GM18861 (cell line): ENCODE data around the gene EIF2D.
A peak's percentile ranks its signal among the peaks of the same experiment; 100 is the strongest.
"Not testable (repeated sequence)": the region's sequence is repeated elsewhere in the genome, so short reads cannot be mapped to it uniquely, and the experiment has no call there.

Experiments used
- ATAC-seq: cut with Tn5 transposase; IDR thresholded peaks from one replicate; pipeline ENCODE4 v1.9.1; 2021; ENCODE audit not compliant: unreplicated experiment

EIF2D gene

DNA sequence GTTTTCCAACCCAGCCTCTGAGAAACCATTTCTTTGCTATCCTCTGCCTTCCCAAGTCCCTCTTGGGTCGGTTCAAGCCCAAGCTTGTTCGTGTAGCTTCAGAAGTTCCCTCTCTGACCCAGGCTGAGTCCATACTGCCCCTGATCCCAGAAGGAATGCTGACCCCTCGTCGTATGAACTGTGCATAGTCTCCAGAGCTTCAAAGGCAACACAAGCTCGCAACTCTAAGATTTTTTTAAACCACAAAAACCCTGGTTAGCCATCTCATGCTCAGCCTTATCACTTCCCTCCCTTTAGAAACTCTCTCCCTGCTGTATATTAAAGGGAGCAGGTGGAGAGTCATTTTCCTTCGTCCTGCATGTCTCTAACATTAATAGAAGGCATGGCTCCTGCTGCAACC, 23.8 kb downstream of the EIF2D start:
- no peak for ATAC-seq

DNA sequence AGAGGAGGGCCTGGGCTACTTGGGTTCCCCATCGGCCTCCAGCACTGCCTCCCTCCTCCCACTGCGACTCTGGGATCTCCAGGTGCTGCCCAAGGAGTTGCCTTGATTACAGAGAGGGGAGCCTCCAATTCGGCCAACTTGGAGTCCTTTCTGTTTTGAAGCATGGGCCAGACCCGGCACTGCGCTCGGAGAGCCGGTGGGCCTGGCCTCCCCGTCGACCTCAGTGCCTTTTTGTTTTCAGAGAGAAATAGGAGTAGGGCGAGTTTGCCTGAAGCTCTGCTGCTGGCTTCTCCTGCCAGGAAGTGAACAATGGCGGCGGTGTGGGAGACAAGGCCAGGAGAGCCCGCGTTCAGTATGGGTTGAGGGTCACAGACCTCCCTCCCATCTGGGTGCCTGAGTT, 24.4 kb downstream of the EIF2D start:
- no peak for ATAC-seq

DNA sequence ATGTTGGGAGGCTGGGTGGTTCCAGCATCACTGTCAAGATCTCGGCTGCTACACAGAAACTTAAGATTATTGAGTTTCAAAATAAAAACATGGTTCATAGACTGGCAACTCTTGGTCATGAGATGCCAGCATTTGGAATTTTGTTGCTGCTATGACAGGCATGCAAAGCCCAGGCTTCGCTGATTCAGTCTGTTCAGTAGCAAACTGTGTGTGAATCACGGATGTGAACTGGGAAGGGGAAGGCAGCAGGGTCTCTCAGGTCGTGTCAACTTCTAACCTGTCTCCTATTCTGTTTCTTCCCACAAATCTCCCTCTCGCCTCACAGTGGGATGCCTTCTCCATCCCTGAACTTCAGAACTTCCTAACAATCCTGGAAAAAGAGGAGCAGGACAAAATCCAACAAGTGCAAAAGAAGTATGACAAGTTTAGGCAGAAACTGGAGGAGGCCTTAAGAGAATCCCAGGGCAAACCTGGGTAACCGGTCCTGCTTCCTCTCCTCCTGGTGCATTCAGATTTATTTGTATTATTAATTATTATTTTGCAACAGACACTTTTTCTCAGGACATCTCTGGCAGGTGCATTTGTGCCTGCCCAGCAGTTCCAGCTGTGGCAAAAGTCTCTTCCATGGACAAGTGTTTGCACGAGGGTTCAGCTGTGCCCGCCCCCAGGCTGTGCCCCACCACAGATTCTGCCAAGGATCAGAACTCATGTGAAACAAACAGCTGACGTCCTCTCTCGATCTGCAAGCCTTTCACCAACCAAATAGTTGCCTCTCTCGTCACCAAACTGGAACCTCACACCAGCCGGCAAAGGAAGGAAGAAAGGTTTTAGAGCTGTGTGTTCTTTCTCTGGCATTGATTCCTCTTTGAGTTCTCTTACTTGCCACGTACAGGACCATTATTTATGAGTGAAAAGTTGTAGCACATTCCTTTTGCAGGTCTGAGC, 25.5 kb downstream of the EIF2D start:
- no peak for ATAC-seq

DNA sequence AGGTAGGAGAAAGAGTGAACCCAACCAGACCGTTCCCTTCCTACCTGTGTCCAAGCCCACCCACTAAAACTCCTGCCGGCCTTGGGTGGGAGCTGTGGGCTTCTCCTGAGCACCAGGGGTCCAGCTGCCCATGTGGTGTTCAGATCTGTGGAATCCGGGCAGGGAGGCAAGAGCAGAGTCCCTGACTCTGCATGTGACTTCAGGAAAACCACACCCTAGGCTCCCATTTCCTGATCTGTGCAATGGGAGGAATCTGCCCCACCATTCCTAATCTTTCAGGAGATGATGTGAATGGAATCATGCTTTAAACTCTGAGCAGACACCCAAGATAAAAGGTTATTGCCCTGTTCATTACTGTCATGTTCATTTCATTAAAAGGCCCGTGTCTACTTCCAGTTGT, 27.6 kb downstream of the EIF2D start:
- no peak for ATAC-seq

DNA sequence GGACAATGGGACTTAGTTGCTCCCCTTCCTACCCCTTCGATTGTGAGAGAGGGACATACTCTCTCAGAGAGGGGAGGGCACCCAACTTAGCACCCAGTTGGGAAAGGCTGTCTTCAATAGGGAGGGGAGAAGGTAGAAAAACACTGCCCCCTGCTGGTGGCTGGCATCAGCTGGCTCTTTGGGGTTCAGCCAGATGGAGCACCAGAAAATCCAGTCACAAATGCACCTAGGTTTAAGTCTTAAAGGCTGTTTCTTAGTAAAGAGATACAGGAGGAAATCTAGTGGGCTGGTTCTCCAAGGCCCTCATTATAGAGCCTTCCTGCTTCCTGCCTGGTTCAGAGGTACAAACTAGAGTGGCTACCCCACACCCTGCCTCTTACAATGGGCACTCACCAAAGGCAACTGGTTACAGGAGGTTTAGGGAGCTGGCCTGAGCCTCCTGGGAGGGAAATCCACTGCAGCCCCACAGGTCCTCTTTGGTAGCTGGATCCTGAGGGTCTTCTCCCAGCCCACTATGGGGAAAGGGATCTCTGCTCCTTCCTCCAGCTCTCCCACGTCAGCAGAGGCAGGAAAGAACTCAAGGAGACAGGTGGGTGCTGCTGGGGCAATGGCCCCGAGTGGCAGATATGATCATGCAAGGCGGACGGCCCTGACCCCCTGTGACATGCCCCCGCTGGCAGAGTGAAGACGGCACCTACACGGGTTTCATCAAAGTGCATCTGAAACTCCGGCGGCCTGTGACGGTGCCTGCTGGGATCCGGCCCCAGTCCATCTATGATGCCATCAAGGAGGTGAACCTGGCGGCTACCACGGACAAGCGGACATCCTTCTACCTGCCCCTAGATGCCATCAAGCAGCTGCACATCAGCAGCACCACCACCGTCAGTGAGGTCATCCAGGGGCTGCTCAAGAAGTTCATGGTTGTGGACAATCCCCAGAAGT, 28.3 kb downstream of the EIF2D start:
- ATAC-seq = no peak

DNA sequence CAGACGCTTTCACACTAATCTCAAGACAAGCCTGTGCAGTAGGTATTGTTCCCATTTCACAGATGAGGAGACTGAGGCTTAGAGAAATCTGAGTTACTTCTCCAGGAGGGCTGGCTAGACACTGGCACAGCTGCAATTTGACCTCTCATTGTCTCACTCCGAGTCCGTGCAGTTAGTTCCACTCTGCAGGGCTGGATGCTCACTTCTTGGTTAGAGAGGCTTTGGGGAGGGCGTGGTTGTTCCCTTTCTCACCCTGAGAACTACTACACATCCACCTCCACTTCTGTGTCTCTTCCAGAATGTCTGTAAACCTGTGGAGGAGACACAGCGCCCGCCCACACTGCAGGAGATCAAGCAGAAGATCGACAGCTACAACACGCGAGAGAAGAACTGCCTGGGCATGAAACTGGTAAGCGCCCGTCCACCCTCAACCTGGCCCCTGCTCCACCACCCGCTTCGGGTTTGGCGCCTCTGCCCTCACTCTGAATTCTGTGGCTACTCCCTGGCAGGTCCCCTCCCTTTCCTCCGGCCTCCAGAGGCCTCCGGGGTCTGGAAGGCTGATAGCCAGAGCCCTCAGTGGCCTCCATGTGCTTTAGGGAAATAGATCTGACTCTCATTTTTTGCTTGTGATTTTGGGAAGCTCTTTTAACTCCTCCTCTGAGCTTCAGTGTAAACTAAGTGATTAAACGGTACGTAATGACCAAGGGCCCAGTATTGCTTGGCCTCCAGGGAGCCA, 29.1 kb downstream of the EIF2D start:
- ATAC-seq = no peak

DNA sequence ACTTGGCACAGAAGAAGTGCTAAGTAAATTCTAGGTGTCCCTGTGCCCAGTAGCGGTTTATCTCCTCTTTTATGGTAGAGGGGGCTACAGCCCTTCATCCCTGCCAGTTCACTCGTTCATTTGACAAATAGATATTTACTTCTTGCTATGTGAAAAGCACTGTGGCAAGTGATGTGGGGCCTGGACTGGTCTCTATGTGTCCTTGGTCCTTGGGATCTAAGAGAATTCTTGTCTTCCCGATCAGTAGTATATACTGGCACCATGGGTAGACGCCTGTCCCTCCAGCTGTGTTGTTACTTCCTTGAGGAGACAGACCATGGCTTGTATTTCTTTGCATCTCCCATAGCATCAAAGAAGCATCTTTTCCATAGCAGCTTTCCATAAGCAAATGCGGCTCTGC, 29.7 kb downstream of the EIF2D start:
- ATAC-seq = no peak

DNA sequence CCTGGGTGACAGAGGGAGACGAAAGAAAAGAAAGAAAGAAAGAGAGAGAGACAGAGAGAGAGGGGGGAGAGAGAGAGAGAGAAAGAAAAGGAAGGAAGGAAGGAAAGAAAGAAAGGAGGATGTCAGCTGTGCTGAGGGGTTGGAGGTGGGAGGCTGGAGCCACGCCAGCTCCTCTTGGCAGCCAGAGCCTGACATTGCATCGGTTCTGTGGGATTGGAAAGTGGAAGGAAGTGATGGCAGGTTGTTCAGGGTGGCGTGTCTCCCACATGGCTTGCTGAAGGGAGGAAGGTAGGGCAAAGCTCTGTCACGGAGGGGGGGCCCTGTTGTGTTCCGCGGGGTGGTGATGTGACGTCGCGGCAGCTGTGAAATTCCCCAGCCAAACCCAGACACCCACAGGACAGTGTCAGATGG, 30.7 kb downstream of the EIF2D start:
- no peak for ATAC-seq

DNA sequence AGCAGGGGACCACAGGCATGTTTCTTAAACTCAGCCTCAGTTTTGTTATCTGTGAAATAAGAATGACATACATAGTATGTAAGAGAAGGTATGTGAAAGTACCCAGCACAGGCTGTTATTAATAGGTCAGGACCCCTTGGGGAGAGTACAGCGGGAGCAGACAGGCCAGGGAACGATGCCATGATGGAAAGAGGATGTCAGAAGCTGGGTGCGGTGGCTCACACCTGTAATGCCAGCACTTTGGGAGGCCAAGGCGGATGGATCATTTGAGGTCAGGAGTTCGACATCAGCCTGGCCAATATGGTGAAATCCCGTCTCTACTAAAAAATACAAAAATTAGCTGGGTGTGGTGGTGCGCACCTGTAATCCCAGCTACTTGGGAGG, 31.2 kb downstream of the EIF2D start:
- ATAC-seq = not testable (repeated sequence)

DNA sequence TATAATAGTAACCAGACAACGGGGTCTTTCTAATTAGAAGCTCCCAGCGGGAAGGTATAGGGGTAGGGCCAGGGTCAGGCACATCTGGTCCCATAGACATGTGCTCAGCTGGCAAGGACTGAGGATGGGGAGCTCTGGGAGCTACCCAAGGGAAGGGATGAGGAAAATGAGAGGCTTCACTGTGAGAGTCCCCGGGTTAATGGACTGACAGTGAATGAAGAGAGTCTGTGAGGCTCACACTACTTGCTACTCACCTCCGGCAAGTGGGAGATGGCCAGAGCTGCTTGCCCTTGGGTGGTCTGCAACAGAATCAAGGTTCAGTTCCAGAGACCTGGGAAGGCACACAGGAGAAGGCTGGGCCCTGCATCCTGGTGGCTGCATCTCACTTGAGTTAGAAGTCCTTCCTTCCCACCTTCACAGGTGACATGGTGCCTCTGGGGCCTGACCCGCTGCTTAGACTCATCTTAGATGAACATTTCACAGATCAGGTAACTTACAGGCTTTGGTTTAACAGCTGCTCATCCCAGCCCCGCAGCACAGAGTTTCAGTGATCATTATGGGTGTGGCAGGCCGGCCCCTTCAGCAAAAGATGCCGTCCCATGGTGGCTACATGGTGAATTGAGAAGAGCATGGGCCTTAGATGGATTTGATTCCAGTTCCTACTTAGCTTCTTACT, 31.7 kb downstream of the EIF2D start:
- no peak for ATAC-seq

DNA sequence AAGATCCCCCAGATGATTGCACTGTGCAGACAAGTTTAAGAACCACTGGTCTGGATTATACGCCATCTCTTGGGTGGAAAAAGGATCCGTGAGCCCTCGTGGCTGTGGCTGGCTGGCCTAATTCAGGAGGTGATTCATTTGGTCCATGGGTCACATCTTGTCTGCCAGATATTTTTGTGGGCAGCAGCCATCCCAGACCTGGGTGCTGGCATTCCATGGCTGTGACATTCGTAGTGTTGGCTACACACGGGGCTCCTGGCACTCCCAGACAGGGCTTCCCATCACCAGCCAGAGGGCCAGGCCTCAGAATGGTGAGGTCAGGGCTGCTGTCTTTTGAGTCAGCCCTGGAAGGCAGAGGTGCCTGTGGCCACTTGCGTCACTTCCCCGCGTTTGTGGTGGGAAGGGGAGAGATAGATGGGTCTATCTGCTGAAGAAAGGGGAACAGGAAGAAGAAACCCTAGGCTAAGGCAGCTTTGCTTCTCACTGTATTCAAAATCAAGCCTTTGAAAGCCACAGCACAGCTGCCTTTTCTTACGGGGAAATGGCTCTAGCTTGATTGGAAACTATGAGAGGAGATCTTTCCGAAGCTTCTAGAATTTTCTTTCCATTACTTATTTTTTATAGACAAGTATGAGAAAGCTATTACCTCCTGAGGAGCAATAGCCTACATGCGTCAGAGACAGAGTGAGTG, 32.4 kb downstream of the EIF2D start:
- peak; percentile 81 for ATAC-seq

DNA sequence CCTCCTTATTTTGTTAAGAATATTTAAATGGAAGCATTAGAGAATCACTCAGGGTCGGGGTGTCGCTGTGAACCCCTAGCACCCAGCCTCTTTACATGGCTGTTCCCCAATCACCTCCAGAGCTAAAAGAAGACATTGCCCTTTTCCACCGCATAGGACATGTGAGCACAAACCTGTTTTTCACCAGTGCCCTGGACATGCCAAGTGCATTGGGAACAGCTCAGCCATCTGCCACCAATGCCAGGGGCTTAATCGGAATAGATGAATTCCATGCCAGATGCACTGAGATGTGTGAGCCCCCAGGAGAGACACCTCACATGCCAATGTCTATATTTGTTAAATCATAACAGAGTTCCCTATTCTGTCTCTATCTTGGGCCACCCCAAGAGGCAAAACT, 33.3 kb downstream of the EIF2D start:
- no peak for ATAC-seq

DNA sequence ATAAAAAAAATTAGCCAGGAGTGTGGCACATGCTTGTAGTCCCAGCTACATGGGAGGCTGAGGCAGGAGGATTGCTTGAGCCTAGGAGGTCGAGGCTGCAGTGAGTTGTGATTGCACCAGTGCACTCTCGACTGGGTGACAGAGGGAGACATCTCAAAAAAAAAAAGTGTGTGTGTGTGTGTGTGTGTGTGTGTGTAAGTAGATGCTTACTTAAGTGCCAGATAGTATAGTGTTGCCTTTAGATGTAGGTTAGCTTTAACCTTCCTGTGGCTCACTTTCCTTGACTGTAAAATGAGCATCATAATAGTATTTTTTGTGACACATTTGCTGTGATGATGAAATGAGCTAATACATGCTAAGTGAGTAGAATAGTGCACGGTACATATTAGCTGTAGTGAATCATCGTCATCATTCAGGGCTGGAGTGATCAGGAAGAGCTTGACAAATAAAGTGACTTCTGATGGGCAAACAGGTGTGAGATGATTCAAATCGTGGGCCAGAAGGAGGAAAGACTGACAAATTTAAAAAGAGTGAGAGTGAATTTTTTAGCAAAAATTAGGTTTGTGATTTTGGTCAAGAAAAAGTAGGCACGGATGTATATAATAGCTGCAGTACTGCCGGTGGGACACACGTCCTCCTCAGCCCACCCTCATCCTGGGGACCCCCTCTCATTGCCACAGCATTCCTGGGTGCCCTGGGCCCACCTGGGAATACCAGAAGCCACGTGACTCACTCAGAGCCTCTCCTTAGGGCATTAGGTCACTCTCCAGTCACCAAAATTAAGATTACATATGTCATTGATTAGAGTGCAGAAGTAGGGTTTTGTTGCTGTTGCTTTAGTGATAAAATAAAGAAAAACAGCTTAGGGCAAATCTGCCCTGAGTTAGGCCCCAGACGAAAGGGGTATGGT, 33.9 kb downstream of the EIF2D start:
- ATAC-seq = no peak

DNA sequence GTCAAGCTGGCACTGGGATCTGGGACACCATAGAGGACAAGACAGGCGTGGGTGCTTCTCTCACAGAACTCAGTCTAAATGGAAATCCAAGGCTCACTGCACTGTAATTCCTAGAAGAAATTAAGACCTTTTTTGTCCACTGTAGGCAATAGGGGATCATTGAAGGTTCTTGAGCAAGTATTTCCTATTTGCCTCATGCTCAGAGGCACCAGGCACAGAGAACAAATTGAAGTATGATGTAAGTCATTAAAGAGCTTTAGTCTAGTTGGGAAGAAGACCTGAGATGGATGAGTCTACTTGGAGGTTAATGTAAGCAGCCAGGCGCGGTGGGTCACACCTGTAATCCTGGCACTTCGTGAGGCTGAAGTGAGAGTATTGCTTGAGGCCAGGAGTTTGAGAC, 34.6 kb downstream of the EIF2D start:
- no peak for ATAC-seq

DNA sequence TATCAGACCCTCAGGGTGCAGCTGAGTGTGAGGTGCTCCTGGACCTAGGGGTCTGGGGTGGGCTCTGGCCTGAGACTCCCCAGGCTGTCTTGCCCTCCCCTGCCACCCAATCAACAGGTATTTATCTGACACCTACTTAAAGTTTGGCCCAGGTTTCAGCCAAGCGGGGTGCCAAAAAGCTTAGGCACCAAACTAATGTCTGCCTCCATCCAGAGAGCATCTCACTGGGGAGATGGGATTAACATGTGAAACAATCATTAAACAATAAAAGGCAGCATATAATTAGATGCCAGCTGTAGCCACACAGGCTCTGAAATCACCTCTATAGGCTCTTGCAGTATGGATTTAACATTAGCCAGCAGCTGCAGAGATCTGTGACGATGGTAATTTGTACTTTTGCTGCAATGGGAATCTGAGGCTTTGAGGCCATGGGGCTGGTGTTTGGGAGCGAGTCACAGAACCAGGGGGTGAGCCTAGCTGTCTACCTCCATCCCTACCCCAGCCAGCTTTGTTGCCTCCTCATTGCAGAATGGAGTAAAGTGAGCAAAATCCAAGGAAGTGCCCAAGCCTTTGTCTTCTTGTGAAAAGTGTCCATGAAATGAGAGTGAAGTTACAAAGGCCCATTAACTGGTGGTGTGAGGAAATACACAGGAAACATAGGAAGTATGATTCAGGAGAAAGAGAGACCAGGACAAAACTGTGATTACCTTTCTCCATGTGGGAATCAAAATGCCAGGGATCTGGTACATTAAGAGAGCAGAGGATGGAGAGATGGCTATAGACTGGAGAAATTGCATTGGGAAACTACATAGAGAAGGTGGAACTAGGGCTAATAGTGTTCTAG, 36.1 kb downstream of the EIF2D start:
- no peak for ATAC-seq

DNA sequence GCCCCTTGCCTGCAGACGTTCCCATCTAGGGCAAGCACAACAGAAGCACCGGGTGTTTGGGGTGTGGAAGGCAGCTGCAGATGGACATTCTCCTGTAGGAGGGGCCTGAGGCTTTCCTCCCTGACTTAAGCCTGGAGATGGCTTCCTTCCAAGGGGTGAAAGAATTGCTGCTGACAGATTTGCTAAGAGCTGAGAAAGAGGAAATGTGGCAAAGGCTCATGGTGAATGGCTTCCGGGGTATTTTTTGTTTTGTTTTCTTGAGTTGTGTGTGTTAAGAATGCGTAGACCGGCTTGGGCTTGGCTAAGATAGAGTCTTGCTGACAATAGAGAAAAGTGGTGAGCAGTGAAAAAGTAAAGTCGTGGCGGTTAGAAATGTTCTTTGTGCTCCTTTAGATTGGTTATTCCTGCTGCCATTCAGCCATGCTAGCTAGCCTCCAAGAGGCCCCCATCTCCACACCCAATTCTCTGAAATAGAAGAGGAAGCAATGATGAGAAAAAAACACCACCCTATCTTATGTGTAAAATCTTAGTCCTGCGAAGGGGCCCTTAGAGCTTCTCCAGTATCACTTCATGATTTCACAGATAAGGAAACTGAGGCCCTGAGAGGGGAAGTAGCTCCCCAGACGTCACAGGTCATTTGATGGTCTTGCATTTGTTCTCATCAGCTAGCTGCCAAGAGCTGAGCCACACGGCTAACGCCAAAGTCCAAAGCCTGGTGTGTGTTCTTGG, 36.9 kb downstream of the EIF2D start:
- ATAC-seq = no peak

DNA sequence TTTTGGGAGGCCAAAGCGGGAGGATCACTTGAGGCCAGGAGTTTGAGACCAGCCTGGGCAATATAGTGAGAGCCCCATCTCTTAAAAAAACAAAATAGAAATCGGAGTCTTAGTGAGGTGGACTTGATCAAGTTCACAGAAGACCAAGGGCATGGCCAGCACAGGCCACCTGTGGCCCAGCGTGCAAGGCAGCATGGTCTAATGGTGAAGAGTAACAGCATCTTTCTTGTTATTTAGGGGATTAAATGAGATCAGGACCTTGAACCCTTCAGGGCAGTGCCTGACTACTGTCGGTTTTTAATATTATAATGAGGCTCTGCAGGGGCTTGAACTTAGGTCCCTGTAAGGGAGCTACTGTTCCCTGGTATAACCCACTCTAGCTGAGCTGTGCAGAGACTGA, 38.5 kb downstream of the EIF2D start:
- ATAC-seq = no peak
